Activated T-helper 9 cell treated with anti-CD3 and anti-CD28 coated beads, Interleukin-2, amount 50 U/mL, for 16 hours (primary cell): ENCODE results near the gene MORN5.

Experiments
- DNase-seq: peaks from one replicate; pipeline ENCODE4 v3.0.0-alpha.2; 2020; ENCODE audit warnings: low read depth

MORN5 gene

GRCh38 chr9:122216138-122216797, 56.6 kb downstream of the MORN5 start:
- DNase-seq, result no peak

- DNase-seq, result no peak
Observed at GRCh38 chr9:122216798-122217418, 57.2 kb downstream of the MORN5 start.

- DNase-seq, result no peak
Observed at GRCh38 chr9:122217640-122218039, 57.9 kb downstream of the MORN5 start.

GRCh38 chr9:122218071-122218934, 58.6 kb downstream of the MORN5 start:
- DNase-seq, result no peak

GRCh38 chr9:122218935-122219855, 59.5 kb downstream of the MORN5 start:
- DNase-seq, result no peak

GRCh38 chr9:122219856-122220672, 60.4 kb downstream of the MORN5 start:
- DNase-seq, result no peak

- no peak for DNase-seq
Observed at GRCh38 chr9:122220673-122221182, 61.0 kb downstream of the MORN5 start.

- no peak for DNase-seq
Observed at GRCh38 chr9:122221183-122221811, 61.6 kb downstream of the MORN5 start.

- no peak for DNase-seq
Observed at GRCh38 chr9:122222791-122223190, 63.1 kb downstream of the MORN5 start.

GRCh38 chr9:122223435-122223834, 63.7 kb downstream of the MORN5 start:
- DNase-seq, result no peak

- DNase-seq, result no peak
Observed at GRCh38 chr9:122225312-122226141, 65.8 kb downstream of the MORN5 start.

- DNase-seq, result no peak
Observed at GRCh38 chr9:122226142-122226757, 66.5 kb downstream of the MORN5 start.

GRCh38 chr9:122226758-122227574, 67.3 kb downstream of the MORN5 start:
- DNase-seq, result no peak

GRCh38 chr9:122227575-122227900, 67.8 kb downstream of the MORN5 start:
- no peak for DNase-seq

- DNase-seq, result no peak
Observed at GRCh38 chr9:122228191-122228567, 68.5 kb downstream of the MORN5 start.

- DNase-seq, result no peak
Observed at GRCh38 chr9:122228568-122229484, 69.1 kb downstream of the MORN5 start, which contains the start of gene LHX6. LHX6 (minus strand) TSS chr9:122228957; CDS start chr9:122228740, 217 bp downstream.

GRCh38 chr9:122229485-122229837, 69.8 kb downstream of the MORN5 start:
- DNase-seq, result no peak
